DOHH2 (cell line): ENCODE measurements around the gene FXYD3.

Experiments
- CTCF ChIP-seq: fragments of 200-600 bp; sonication (generic); IDR thresholded peaks from one replicate; pipeline ENCODE4 v1.5.1; 2014; ENCODE audit warnings: antibody characterized with exemption, mild to moderate bottlenecking, low read depth, low read length; ENCODE audit not compliant: poor library complexity, severe bottlenecking
- EZH2phosphoT487 ChIP-seq: fragments of 200-600 bp; sonication (generic); IDR thresholded peaks from 2 replicates; pipeline ENCODE4 v1.6.1; 2017; ENCODE audit warnings: borderline replicate concordance, mild to moderate bottlenecking, antibody characterized with exemption, low read length, moderate library complexity, mixed read lengths

GRCh38 chr19:35132254-35132653 lies 16.6 kb downstream of the FXYD3 start:
- TF ChIP-seq CTCF (no peak), EZH2phosphoT487 (no peak)
